Keratinocyte (primary cell): ENCODE results near the gene VAV2. TPM values are rescaled to one million over a fixed set of nuclear protein-coding genes. Genes with fewer than 3 reads are reported as not detected.

Experiments used
- DNase-seq: peaks from one replicate; pipeline ENCODE4 v3.0.0-alpha.2; 2011; ENCODE audit warnings: low read depth, missing footprints, low spot score
- FAIRE-seq: peaks from 2 replicates; lab custom pipeline; 2011; peaks lifted over from hg19 to GRCh38; lab: Jason Lieb, UNC
- H2AFZ ChIP-seq: 2 replicates; pipeline ENCODE4 v1.6.0; 2012; ENCODE audit warnings: low read length, control low read depth, inconsistent platforms; ENCODE audit not compliant: control insufficient read depth
- H3K27ac ChIP-seq: 2 replicates; pipeline ENCODE4 v1.5.1; 2011; ENCODE audit warnings: low read length; ENCODE audit not compliant: control insufficient read depth, insufficient read depth
- H3K27me3 ChIP-seq: 3 replicates; pipeline ENCODE4 v1.6.0; 2011; ENCODE audit warnings: low read length; ENCODE audit not compliant: control insufficient read depth, insufficient read depth; ENCODE audit errors: extremely low read depth
- H3K36me3 ChIP-seq, 2 experiments: 2 replicates in 1 of 2; 3 replicates in 1 of 2; pipeline ENCODE4 v1.5.1; 2011; ENCODE audit warnings: low read length in 2 of 2, mild to moderate bottlenecking in 1 of 2; ENCODE audit not compliant: control insufficient read depth in 2 of 2, insufficient read depth in 2 of 2; ENCODE audit errors: extremely low read depth in 1 of 2
- H3K4me1 ChIP-seq: 3 replicates; pipeline ENCODE4 v1.5.1; 2011; ENCODE audit warnings: low read length; ENCODE audit not compliant: control insufficient read depth, insufficient read depth; ENCODE audit errors: extremely low read depth
- H3K4me2 ChIP-seq: 3 replicates; pipeline ENCODE4 v1.6.0; 2011; ENCODE audit warnings: low read depth, low read length; ENCODE audit not compliant: control insufficient read depth, insufficient read depth; ENCODE audit errors: extremely low read depth
- H3K4me3 ChIP-seq, 3 experiments: fragments of 200-600 bp in 1 of 3; sonication (generic) in 1 of 3; 2 replicates in 2 of 3; 3 replicates in 1 of 3; pipeline ENCODE4 v1.5.1; 2011 to 2016; ENCODE audit warnings: low read length in 3 of 3, mild to moderate bottlenecking in 3 of 3, control low read depth in 2 of 3, inconsistent platforms in 1 of 3, low read depth in 1 of 3, mixed read lengths in 1 of 3, mixed run types in 1 of 3, moderate library complexity in 1 of 3; ENCODE audit not compliant: control insufficient read depth in 2 of 3, insufficient read depth in 2 of 3; ENCODE audit errors: extremely low read depth in 1 of 3
- H3K79me2 ChIP-seq: 2 replicates; pipeline ENCODE4 v1.6.0; 2012; ENCODE audit warnings: low read length; ENCODE audit not compliant: control insufficient read depth, insufficient read depth
- H3K9ac ChIP-seq: 3 replicates; pipeline ENCODE4 v1.6.0; 2011; ENCODE audit warnings: low read length; ENCODE audit not compliant: control insufficient read depth, insufficient read depth; ENCODE audit errors: extremely low read depth
- H3K9me1 ChIP-seq: 3 replicates; pipeline ENCODE4 v1.6.0; 2011; ENCODE audit warnings: low read length; ENCODE audit not compliant: control insufficient read depth, insufficient read depth; ENCODE audit errors: extremely low read depth
- H3K9me3 ChIP-seq: 2 replicates; pipeline ENCODE4 v1.5.1; 2012; ENCODE audit warnings: low read depth, low read length; ENCODE audit not compliant: control insufficient read depth
- H4K20me1 ChIP-seq: 3 replicates; pipeline ENCODE4 v1.6.0; 2011; ENCODE audit warnings: low read length; ENCODE audit not compliant: control insufficient read depth, insufficient read depth; ENCODE audit errors: extremely low read depth
- CTCF ChIP-seq, 3 experiments: IDR thresholded peaks in 1 of 3; conservative IDR thresholded peaks in 1 of 3; optimal IDR thresholded peaks in 1 of 3; 2 replicates in 2 of 3; 3 replicates in 1 of 3; pipeline versions ENCODE3 to v1.5.1; 2011; ENCODE audit warnings: low read length in 3 of 3, mild to moderate bottlenecking in 3 of 3, moderate library complexity in 2 of 3, control low read depth in 1 of 3, inconsistent platforms in 1 of 3; ENCODE audit not compliant: insufficient read depth in 2 of 3; ENCODE audit errors: extremely low read depth in 1 of 3
- EZH2 ChIP-seq: IDR thresholded peaks from one replicate; pipeline ENCODE4 v1.6.1; 2012; ENCODE audit warnings: inconsistent platforms, mild to moderate bottlenecking, low read length, moderate library complexity
- dilution Hi-C: fragments of 300-500 bp; cut with MboI; formaldehyde crosslinking; loops from one replicate; pipeline ENCODE4 v1.7.0; 2020; ENCODE audit warnings: low sequenced_read_pairs; ENCODE audit not compliant: extremely low pct_ligation_motif_present
- polyA plus RNA-seq, 5 experiments: library from polyadenylated mRNA; depleted of rRNA in 3 of 5; stranded (reverse) in 3 of 5; stranded (forward) in 1 of 5; unstranded in 1 of 5; fragments of >200 nt; gene quantifications; 1 replicate in 1 of 5; 2 replicates in 3 of 5; 3 replicates in 1 of 5; pipeline versions ENCODE4 v1.2.1 to v1.2.3, GENCODE V29; 2011 to 2012; ENCODE audit warnings: missing spikeins in 2 of 5, low read depth in 1 of 5, low replicate concordance in 1 of 5

The VAV2 gene
- polyA plus RNA-seq, 1 donor (not counting 4 experiments of a cell fraction or from before 2014, with no cell fraction given) = 16.4 TPM

GRCh38 chr9:133729617-133730281, 262.4 kb downstream of the VAV2 start:
- Histone ChIP-seq H3K79me2 (no peaks in the 10 kb centered on the region), H3K4me3 (no peak overlapping the region), H3K9me3 (no peaks in the 10 kb centered on the region), H4K20me1 (no peaks in the 10 kb centered on the region), H2AFZ (no peak overlapping the region), H3K4me1 (no peaks in the 10 kb centered on the region), H3K9me1 (no peaks in the 10 kb centered on the region), H3K9ac (no peak overlapping the region), H3K27me3 (peaks cover 7% of the 10 kb centered on the region), H3K27ac (no peak overlapping the region), H3K36me3 (no peaks in the 10 kb centered on the region), H3K4me2 (no peak overlapping the region)
- DNase-seq = no peak
- dilution Hi-C loops = no loop called here
- FAIRE-seq = no peak
- no peak for TF ChIP-seq EZH2
- TF ChIP-seq CTCF (optimal IDR thresholded peaks at IDR 0.05 in 1 of 3, IDR thresholded peaks at IDR 0.05 in 1 of 3, conservative IDR thresholded peaks at IDR 0.05 in 1 of 3; ENCODE audit: extremely low read depth in 1 of 3, insufficient read depth in 2 of 3, low read length in 3 of 3) = peak in 2 of 3 experiments; percentile 19 to 42

- FAIRE-seq = no peak
- Histone ChIP-seq H3K9ac (no peak overlapping the region), H3K4me3 (no peak overlapping the region), H3K36me3 (no peaks in the 10 kb centered on the region), H3K9me3 (no peaks in the 10 kb centered on the region), H4K20me1 (no peaks in the 10 kb centered on the region), H3K27me3 (peaks cover 4% of the 10 kb centered on the region), H3K27ac (no peak overlapping the region), H3K4me1 (no peaks in the 10 kb centered on the region), H3K79me2 (no peaks in the 10 kb centered on the region), H3K4me2 (no peak overlapping the region), H2AFZ (no peak overlapping the region), H3K9me1 (no peaks in the 10 kb centered on the region)
- DNase-seq = no peak
- dilution Hi-C loops = no loop called here
- TF ChIP-seq EZH2 (no peak), CTCF (optimal IDR thresholded peaks at IDR 0.05 in 1 of 3, IDR thresholded peaks at IDR 0.05 in 1 of 3, conservative IDR thresholded peaks at IDR 0.05 in 1 of 3; ENCODE audit: extremely low read depth in 1 of 3, insufficient read depth in 2 of 3, low read length in 3 of 3) (no peak)
Observed at GRCh38 chr9:133728856-133729616, 263.1 kb downstream of the VAV2 start.
